Measurements from ENCODE around the gene FAM90A26.
"Not testable (repeated sequence)": the region's sequence is repeated elsewhere in the genome, so short reads cannot be mapped to it uniquely, and the experiment has no call there.

The FAM90A26 gene

DNA sequence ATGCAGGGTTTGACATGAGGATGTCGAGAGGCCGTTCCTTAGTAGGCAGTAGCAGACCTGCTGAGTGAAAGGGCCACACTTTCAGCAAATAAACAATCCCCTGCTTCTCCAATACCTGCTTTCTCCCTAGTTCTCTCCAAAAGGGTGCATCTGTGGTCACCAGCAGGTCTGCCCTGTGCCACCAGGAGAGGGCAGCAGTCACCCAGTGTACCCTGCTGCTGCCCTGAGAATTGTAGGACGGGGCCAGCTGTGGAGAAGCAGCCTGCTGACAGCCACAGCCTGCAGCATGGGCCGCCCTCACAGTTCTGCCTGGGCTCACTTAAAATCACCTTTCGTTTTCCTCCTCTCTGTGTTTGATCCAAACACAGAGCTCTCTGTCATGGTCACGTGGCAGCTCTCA lies 11.8 kb upstream of the FAM90A26 start:
- not testable (repeated sequence) for H3K27me3 ChIP-seq (ENCODE audit: control insufficient read depth in 1 of 2, insufficient read depth in 2 of 2, low read length in 2 of 2); H3K9me3 ChIP-seq (ENCODE audit: control insufficient read depth in 1 of 2, low read length in 2 of 2); H3K4me3 ChIP-seq (ENCODE audit: low read depth in 1 of 2, low read length in 2 of 2); H3K4me1 ChIP-seq (ENCODE audit: control insufficient read depth in 1 of 2, insufficient read depth in 2 of 2, low read length in 2 of 2); H3K27ac ChIP-seq (ENCODE audit: low read depth, low read length); H3K36me3 ChIP-seq (ENCODE audit: control insufficient read depth in 1 of 2, insufficient read depth in 2 of 2, low read length in 2 of 2); H3K9ac ChIP-seq (ENCODE audit: low read depth in 1 of 2, low read length in 2 of 2)

DNA sequence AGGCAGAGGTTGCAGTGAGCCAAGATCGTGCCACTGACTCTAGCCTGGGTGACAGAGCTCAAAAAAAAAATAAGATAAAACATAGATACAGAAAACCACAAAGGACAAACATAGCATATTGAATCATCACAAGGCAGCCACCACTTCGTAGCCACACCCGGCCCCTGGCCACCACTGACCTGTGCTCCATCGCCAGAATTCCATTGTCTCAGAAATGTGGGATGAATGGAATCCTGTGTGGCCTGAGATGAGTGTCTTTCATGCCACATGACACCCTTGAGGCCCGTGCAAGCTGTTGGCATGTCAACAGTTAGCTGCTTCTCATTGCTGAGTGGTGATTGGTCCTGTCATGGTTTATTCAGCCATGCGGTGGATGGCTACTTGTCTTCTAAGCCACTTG lies 10.2 kb upstream of the FAM90A26 start:
- H3K27ac ChIP-seq (ENCODE audit: low read depth, low read length); H3K9me3 ChIP-seq (ENCODE audit: control insufficient read depth in 1 of 2, low read length in 2 of 2); H3K27me3 ChIP-seq (ENCODE audit: control insufficient read depth in 1 of 2, insufficient read depth in 2 of 2, low read length in 2 of 2); H3K4me3 ChIP-seq (ENCODE audit: low read depth in 1 of 2, low read length in 2 of 2); H3K4me1 ChIP-seq (ENCODE audit: control insufficient read depth in 1 of 2, insufficient read depth in 2 of 2, low read length in 2 of 2); H3K36me3 ChIP-seq (ENCODE audit: control insufficient read depth in 1 of 2, insufficient read depth in 2 of 2, low read length in 2 of 2); H3K9ac ChIP-seq (ENCODE audit: low read depth in 1 of 2, low read length in 2 of 2): not testable (repeated sequence)

DNA sequence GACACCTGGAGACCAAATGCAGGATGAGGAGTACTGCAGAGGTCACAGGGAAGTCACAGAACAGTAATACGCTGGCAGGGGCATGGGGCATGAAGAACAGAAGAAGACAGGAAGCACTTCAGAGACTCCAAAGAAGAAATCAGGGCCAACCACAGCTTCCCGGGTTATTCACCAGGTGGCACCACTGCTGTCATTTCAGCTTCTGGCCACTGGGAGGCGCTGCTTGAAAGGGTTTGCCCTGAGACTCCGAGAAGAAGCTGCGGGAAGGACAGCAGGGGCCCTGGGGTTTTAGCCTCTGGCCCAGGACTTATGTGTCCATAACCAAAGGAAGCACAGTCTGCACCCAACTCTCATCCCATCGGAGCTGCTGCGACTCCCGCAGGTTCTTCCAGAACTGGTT lies 4.2 kb upstream of the FAM90A26 start:
- H3K9me3 ChIP-seq (ENCODE audit: control insufficient read depth in 1 of 2, low read length in 2 of 2), result not testable (repeated sequence)

DNA sequence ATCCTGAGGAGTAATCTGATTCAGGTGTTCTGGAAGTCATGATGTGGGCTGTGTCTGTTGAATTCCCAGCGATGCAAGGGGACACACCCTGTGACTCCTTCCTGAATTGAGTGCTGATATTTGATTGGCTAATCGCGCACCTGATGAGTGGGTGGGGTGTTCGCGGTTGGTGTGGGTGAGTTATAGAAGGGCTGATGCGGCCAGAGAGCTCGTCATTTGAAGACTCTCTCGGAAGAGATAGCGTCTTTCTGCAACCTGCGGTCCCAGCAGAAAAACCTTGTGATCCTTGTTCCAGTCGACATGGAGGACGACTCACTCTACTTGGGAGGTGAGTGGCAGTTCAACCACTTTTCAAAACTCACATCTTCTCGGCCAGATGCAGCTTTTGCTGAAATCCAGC lies 40.1 kb downstream of the FAM90A26 start, which contains the start of gene USP17L10:
Gene USP17L10, plus strand, starts transcription at position 301 of the 400 bp plus-strand sequence. Its CDS starts 0 bp downstream, at position 301.
- H3K27ac ChIP-seq (ENCODE audit: low read depth, low read length); H3K36me3 ChIP-seq (ENCODE audit: control insufficient read depth in 1 of 2, insufficient read depth in 2 of 2, low read length in 2 of 2); H3K27me3 ChIP-seq (ENCODE audit: control insufficient read depth in 1 of 2, insufficient read depth in 2 of 2, low read length in 2 of 2); H3K4me3 ChIP-seq (ENCODE audit: low read depth in 1 of 2, low read length in 2 of 2); H3K4me1 ChIP-seq (ENCODE audit: control insufficient read depth in 1 of 2, insufficient read depth in 2 of 2, low read length in 2 of 2); H3K9ac ChIP-seq (ENCODE audit: low read depth in 1 of 2, low read length in 2 of 2); H3K9me3 ChIP-seq (ENCODE audit: control insufficient read depth in 1 of 2, low read length in 2 of 2): not testable (repeated sequence)

More for the DNA sequence above, 4.2 kb upstream of the FAM90A26 start:
- H3K36me3 ChIP-seq (ENCODE audit: control insufficient read depth in 1 of 2, insufficient read depth in 2 of 2, low read length in 2 of 2); H3K9ac ChIP-seq (ENCODE audit: low read depth in 1 of 2, low read length in 2 of 2); H3K27me3 ChIP-seq (ENCODE audit: control insufficient read depth in 1 of 2, insufficient read depth in 2 of 2, low read length in 2 of 2); H3K4me3 ChIP-seq (ENCODE audit: low read depth in 1 of 2, low read length in 2 of 2); H3K27ac ChIP-seq (ENCODE audit: low read depth, low read length); H3K4me1 ChIP-seq (ENCODE audit: control insufficient read depth in 1 of 2, insufficient read depth in 2 of 2, low read length in 2 of 2): not testable (repeated sequence)

DNA sequence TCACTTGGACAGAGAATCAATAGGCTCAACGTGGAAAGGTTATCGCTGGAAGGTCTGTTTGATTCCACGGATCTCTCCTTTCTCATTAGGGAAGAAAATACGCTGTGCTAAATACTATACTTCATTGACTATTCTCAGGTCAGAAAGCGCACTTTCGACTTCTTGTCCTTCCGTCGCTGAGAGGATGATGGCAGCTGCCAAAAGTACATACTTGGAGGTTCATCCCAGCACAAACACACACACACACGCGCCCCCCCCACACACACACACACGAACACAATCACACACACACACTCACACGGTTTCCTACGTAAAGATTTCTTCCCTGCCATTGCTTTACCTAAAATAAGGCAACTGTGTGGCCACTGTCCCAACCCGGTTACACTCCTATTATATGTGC lies 44.5 kb downstream of the FAM90A26 start:
- not testable (repeated sequence) for H3K4me1 ChIP-seq (ENCODE audit: control insufficient read depth in 1 of 2, insufficient read depth in 2 of 2, low read length in 2 of 2); H3K4me3 ChIP-seq (ENCODE audit: low read depth in 1 of 2, low read length in 2 of 2); H3K9me3 ChIP-seq (ENCODE audit: control insufficient read depth in 1 of 2, low read length in 2 of 2); H3K27me3 ChIP-seq (ENCODE audit: control insufficient read depth in 1 of 2, insufficient read depth in 2 of 2, low read length in 2 of 2); H3K27ac ChIP-seq (ENCODE audit: low read depth, low read length); H3K9ac ChIP-seq (ENCODE audit: low read depth in 1 of 2, low read length in 2 of 2); H3K36me3 ChIP-seq (ENCODE audit: control insufficient read depth in 1 of 2, insufficient read depth in 2 of 2, low read length in 2 of 2)

DNA sequence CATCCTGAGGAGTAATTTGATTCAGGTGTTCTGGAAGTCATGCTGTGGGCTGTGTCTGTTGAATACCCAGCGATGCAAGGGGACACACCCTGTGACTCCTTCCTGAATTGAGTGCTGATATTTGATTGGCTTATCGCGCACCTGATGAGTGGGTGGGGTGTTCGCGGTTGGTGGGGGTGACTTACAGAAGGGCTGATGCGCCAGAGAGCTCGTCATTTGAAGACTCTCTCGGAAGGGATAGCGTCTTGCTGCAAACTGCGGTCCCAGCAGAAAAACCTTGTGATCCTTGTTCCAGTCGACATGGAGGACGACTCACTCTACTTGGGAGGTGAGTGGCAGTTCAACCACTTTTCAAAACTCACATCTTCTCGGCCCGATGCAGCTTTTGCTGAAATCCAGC lies 44.9 kb downstream of the FAM90A26 start, which contains the start of gene USP17L11:
Gene USP17L11, plus strand, starts transcription at position 301 of the 400 bp plus-strand sequence. Its CDS starts 0 bp downstream, at position 301.
- not testable (repeated sequence) for H3K4me3 ChIP-seq (ENCODE audit: low read depth in 1 of 2, low read length in 2 of 2); H3K36me3 ChIP-seq (ENCODE audit: control insufficient read depth in 1 of 2, insufficient read depth in 2 of 2, low read length in 2 of 2); H3K4me1 ChIP-seq (ENCODE audit: control insufficient read depth in 1 of 2, insufficient read depth in 2 of 2, low read length in 2 of 2); H3K27me3 ChIP-seq (ENCODE audit: control insufficient read depth in 1 of 2, insufficient read depth in 2 of 2, low read length in 2 of 2); H3K9ac ChIP-seq (ENCODE audit: low read depth in 1 of 2, low read length in 2 of 2); H3K27ac ChIP-seq (ENCODE audit: low read depth, low read length); H3K9me3 ChIP-seq (ENCODE audit: control insufficient read depth in 1 of 2, low read length in 2 of 2)

DNA sequence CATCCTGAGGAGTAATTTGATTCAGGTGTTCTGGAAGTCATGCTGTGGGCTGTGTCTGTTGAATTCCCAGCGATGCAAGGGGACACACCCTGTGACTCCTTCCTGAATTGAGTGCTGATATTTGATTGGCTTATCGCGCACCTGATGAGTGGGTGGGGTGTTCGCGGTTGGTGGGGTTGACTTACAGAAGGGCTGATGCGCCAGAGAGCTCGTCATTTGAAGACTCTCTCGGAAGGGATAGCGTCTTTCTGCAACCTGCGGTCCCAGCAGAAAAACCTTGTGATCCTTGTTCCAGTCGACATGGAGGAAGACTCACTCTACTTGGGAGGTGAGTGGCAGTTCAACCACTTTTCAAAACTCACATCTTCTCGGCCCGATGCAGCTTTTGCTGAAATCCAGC lies 49.6 kb downstream of the FAM90A26 start, which contains the start of gene USP17L12:
Gene USP17L12, plus strand, starts transcription at position 301 of the 400 bp plus-strand sequence. Its CDS starts 0 bp downstream, at position 301.
- not testable (repeated sequence) for H3K9ac ChIP-seq (ENCODE audit: low read depth in 1 of 2, low read length in 2 of 2); H3K36me3 ChIP-seq (ENCODE audit: control insufficient read depth in 1 of 2, insufficient read depth in 2 of 2, low read length in 2 of 2); H3K4me1 ChIP-seq (ENCODE audit: control insufficient read depth in 1 of 2, insufficient read depth in 2 of 2, low read length in 2 of 2); H3K4me3 ChIP-seq (ENCODE audit: low read depth in 1 of 2, low read length in 2 of 2); H3K27me3 ChIP-seq (ENCODE audit: control insufficient read depth in 1 of 2, insufficient read depth in 2 of 2, low read length in 2 of 2); H3K27ac ChIP-seq (ENCODE audit: low read depth, low read length); H3K9me3 ChIP-seq (ENCODE audit: control insufficient read depth in 1 of 2, low read length in 2 of 2)

DNA sequence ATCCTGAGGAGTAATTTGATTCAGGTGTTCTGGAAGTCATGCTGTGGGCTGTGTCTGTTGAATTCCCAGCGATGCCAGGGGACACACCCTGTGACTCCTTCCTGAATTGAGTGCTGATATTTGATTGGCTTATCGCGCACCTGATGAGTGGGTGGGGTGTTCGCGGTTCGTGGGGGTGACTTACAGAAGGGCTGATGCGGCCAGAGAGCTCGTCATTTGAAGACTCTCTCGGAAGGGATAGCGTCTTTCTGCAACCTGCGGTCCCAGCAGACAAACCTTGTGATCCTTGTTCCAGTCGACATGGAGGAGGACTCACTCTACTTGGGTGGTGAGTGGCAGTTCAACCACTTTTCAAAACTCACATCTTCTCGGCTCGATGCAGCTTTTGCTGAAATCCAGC lies 54.4 kb downstream of the FAM90A26 start, which contains the start of gene USP17L13:
Gene USP17L13, plus strand, starts transcription at position 301 of the 400 bp plus-strand sequence. Its CDS starts 0 bp downstream, at position 301.
- not testable (repeated sequence) for H3K4me1 ChIP-seq (ENCODE audit: control insufficient read depth in 1 of 2, insufficient read depth in 2 of 2, low read length in 2 of 2); H3K27ac ChIP-seq (ENCODE audit: low read depth, low read length); H3K4me3 ChIP-seq (ENCODE audit: low read depth in 1 of 2, low read length in 2 of 2); H3K36me3 ChIP-seq (ENCODE audit: control insufficient read depth in 1 of 2, insufficient read depth in 2 of 2, low read length in 2 of 2); H3K9me3 ChIP-seq (ENCODE audit: control insufficient read depth in 1 of 2, low read length in 2 of 2); H3K27me3 ChIP-seq (ENCODE audit: control insufficient read depth in 1 of 2, insufficient read depth in 2 of 2, low read length in 2 of 2); H3K9ac ChIP-seq (ENCODE audit: low read depth in 1 of 2, low read length in 2 of 2)
